B cell (primary cell): Measurements from ENCODE around the gene VAV2.

Source experiments
- EZH2 ChIP-seq: IDR thresholded peaks from 2 replicates; pipeline ENCODE4 v1.6.1; 2012; ENCODE audit warnings: borderline replicate concordance, low read depth, mild to moderate bottlenecking, moderate library complexity, low read length; ENCODE audit not compliant: insufficient read depth, poor library complexity, severe bottlenecking
- TF ChIP-seq, protein P1 (sequence below): fragments of 200-600 bp; IDR thresholded peaks from one replicate; pipeline ENCODE4 v1.8.0; 2022; ENCODE audit warnings: antibody characterized with exemption, mild to moderate bottlenecking

DNA sequence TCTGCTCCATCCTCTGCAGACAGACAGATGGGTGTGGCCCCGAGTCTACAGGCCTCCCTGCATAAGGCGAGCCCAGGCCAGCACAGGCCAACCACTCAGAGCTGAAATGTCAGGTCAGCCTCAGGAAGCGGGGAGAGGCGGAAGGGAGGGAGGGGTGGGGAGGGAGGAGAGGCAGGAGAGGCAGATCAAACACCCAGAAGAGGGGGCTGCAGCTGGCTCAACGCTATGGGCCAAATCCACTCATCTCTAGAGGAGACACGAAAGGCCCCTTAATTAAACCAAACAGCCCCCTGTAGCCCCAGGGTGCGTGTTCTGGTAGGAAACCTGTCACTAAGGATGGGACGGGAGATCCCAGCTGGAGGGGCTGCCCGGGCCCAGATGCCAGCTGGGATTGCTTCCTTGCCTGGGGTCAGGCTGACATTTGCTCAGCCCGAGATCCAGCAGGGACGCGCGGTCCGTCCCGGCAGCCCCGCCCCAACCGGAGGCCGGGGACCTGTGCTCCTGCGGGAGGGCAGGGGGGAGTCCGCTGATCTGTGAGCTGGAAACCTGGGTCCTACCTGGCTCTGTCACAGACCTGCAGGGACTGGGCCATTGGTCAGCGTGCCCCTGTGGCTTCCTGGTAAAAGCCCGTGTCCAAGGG is 156.7 kb downstream of the VAV2 start:
- TF ChIP-seq, protein P1, sequence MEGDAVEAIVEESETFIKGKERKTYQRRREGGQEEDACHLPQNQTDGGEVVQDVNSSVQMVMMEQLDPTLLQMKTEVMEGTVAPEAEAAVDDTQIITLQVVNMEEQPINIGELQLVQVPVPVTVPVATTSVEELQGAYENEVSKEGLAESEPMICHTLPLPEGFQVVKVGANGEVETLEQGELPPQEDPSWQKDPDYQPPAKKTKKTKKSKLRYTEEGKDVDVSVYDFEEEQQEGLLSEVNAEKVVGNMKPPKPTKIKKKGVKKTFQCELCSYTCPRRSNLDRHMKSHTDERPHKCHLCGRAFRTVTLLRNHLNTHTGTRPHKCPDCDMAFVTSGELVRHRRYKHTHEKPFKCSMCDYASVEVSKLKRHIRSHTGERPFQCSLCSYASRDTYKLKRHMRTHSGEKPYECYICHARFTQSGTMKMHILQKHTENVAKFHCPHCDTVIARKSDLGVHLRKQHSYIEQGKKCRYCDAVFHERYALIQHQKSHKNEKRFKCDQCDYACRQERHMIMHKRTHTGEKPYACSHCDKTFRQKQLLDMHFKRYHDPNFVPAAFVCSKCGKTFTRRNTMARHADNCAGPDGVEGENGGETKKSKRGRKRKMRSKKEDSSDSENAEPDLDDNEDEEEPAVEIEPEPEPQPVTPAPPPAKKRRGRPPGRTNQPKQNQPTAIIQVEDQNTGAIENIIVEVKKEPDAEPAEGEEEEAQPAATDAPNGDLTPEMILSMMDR = no peak
- no peak for TF ChIP-seq EZH2
